ENCODE measurements around the gene SLC49A3. TPM values are rescaled to one million over a fixed set of nuclear protein-coding genes. Genes with fewer than 3 reads are reported as not detected.

Gene SLC49A3
- total and polyA plus RNA-seq, 10 of the 15 experiments (the other 5 are each of a cell fraction or from before 2014, with no cell fraction given) = 0.09 to 0.85 (median 0.18) TPM; not detected in 4

DNA sequence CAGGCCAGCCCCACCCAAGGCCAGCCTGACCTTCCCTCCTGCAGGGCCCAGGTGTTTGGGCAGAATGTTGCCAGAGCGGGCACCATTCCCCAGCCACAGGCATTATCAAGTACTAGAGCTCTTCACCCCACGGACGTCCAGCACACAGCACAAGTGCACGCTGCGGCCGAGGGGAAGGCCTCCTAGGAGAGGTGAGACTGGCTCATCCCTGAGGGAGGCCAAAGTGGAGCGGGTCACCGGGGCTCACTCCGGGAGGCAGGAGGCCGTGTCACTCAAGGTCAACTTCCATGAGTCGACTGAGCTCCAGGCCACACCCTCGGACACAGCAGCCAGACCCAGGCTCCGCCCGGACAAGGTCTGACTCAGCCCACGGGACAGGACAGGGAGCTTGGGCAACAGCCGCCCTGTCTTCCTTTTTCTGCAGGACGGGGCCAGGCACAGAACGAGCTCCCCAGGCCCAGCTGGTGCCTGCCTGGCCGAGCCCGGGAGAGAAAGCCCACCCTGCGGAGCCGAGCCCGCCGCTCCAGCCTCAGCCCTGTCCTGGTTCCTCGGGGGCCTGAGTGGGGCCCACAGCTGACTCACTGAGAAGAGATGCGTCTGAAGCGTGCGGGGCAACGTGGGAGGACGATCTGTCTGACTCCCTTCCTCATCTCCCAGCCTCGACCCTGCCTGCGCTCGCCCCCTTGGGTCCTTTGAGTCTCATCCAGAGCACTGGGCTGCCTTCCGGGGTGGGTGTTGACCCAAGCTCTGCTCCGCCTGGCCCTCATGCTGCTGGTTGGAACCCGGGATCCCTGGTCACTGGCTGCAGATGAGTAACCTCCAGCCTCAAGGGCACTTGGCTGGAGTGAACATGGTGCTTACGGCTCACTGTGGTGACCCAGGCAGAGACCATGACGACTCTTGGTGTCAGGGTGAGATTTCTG is 1.6 kb downstream of the SLC49A3 start (continued):
- no peak for TF ChIP-seq POU2F2 (IDR thresholded peaks at IDR 0.05; ENCODE audit: borderline replicate concordance, low read depth, low read length)

GRCh38 chr4:686413-687040 is 2.4 kb downstream of the SLC49A3 start:
- CTCF ChIA-PET = no interaction called here
- DNase-seq (ENCODE audit: low read depth, low spot score) = no peak
- no peak overlapping the region for H3K27ac ChIP-seq (ENCODE audit: control insufficient read depth, insufficient read depth)
- no peak for FAIRE-seq
- intact Hi-C loops (cut with micrococcal nuclease; ENCODE audit: unreplicated experiment) (no loop called here), in situ Hi-C loops (cut with MboI) (no loop called here)
- 73% methylated on average over 31 of the region's 31 CpGs for WGBS (ENCODE audit: insufficient coverage, insufficient replicate concordance, low lambda C conversion rate, missing lambda C conversion rate)
- SMC1A ChIA-PET (ENCODE audit: uncharacterized antibody, unreplicated experiment) = no interaction called here
- TF ChIP-seq ZNF622 (IDR thresholded peaks at IDR 0.05) = no peak
- TF ChIP-seq POLR2A (IDR thresholded peaks at IDR 0.05; ENCODE audit: low read depth, low read length) = no peak
- TF ChIP-seq CHD4 (IDR thresholded peaks at IDR 0.05) = no peak
- TF ChIP-seq, protein P1, sequence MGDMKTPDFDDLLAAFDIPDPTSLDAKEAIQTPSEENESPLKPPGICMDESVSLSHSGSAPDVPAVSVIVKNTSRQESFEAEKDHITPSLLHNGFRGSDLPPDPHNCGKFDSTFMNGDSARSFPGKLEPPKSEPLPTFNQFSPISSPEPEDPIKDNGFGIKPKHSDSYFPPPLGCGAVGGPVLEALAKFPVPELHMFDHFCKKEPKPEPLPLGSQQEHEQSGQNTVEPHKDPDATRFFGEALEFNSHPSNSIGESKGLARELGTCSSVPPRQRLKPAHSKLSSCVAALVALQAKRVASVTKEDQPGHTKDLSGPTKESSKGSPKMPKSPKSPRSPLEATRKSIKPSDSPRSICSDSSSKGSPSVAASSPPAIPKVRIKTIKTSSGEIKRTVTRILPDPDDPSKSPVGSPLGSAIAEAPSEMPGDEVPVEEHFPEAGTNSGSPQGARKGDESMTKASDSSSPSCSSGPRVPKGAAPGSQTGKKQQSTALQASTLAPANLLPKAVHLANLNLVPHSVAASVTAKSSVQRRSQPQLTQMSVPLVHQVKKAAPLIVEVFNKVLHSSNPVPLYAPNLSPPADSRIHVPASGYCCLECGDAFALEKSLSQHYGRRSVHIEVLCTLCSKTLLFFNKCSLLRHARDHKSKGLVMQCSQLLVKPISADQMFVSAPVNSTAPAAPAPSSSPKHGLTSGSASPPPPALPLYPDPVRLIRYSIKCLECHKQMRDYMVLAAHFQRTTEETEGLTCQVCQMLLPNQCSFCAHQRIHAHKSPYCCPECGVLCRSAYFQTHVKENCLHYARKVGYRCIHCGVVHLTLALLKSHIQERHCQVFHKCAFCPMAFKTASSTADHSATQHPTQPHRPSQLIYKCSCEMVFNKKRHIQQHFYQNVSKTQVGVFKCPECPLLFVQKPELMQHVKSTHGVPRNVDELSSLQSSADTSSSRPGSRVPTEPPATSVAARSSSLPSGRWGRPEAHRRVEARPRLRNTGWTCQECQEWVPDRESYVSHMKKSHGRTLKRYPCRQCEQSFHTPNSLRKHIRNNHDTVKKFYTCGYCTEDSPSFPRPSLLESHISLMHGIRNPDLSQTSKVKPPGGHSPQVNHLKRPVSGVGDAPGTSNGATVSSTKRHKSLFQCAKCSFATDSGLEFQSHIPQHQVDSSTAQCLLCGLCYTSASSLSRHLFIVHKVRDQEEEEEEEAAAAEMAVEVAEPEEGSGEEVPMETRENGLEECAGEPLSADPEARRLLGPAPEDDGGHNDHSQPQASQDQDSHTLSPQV (IDR thresholded peaks at IDR 0.05) = no peak
- TF ChIP-seq, protein P2, sequence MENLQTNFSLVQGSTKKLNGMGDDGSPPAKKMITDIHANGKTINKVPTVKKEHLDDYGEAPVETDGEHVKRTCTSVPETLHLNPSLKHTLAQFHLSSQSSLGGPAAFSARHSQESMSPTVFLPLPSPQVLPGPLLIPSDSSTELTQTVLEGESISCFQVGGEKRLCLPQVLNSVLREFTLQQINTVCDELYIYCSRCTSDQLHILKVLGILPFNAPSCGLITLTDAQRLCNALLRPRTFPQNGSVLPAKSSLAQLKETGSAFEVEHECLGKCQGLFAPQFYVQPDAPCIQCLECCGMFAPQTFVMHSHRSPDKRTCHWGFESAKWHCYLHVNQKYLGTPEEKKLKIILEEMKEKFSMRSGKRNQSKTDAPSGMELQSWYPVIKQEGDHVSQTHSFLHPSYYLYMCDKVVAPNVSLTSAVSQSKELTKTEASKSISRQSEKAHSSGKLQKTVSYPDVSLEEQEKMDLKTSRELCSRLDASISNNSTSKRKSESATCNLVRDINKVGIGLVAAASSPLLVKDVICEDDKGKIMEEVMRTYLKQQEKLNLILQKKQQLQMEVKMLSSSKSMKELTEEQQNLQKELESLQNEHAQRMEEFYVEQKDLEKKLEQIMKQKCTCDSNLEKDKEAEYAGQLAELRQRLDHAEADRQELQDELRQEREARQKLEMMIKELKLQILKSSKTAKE (IDR thresholded peaks at IDR 0.05; ENCODE audit: low read depth, poor library complexity, severe bottlenecking) = no peak
- TF ChIP-seq CHD2 (IDR thresholded peaks at IDR 0.05; ENCODE audit: borderline replicate concordance, low read depth, low read length) = no peak
- no peak for TF ChIP-seq BMI1 (IDR thresholded peaks at IDR 0.05; ENCODE audit: borderline replicate concordance)
- TF ChIP-seq SRF (IDR thresholded peaks at IDR 0.05; ENCODE audit: low read depth in 2 of 2, low read length in 2 of 2) = no peak
- TF ChIP-seq ZNF217 (IDR thresholded peaks at IDR 0.05) = no peak
- TF ChIP-seq ZNF274 (IDR thresholded peaks at IDR 0.05; ENCODE audit: insufficient read depth, insufficient read length) = no peak
- no peak for TF ChIP-seq BHLHE40 (IDR thresholded peaks at IDR 0.05; ENCODE audit: borderline replicate concordance in 1 of 2, low read depth in 2 of 2, low read length in 1 of 2)
- peaks cover 12% of the 10 kb centered on the region for H3K4me1 ChIP-seq (ENCODE audit: control insufficient read depth, insufficient read depth, low read length)
- no peak overlapping the region for H3K4me2 ChIP-seq (ENCODE audit: control insufficient read depth, insufficient read depth)
- RAD21 ChIA-PET (ENCODE audit: unreplicated experiment) = no interaction called here
- H2AFZ ChIP-seq (ENCODE audit: control insufficient read depth, low read depth, low read length) = no peak overlapping the region
- no peaks in the 10 kb centered on the region for H4K20me1 ChIP-seq (ENCODE audit: control insufficient read depth, insufficient read depth)
- H3K9ac ChIP-seq (ENCODE audit: control insufficient read depth, insufficient read depth, low read length) = no peak overlapping the region
- POLR2A ChIA-PET = no interaction called here
- no peaks in the 10 kb centered on the region for H3K36me3 ChIP-seq (ENCODE audit: control insufficient read depth in 2 of 2, insufficient read depth in 2 of 2, low read length in 1 of 2)
- no peak overlapping the region for H3K4me3 ChIP-seq
- no TSS peak for BruUV-seq (replicated peaks)
- no peaks in the 10 kb centered on the region for H3K27me3 ChIP-seq (replicated peaks in 1 of 2; ENCODE audit: control insufficient read depth in 2 of 2, insufficient read depth in 2 of 2, low read length in 1 of 2)
- no peaks in the 10 kb centered on the region for H3K79me2 ChIP-seq (ENCODE audit: control insufficient read depth, insufficient read depth, low read length)
- no peaks in the 10 kb centered on the region for H3K9me3 ChIP-seq (replicated peaks; ENCODE audit: control insufficient read depth, insufficient read depth, low read length)
- ATAC-seq = no peak

Measured in GM12878 (cell line).